Endothelial cell of umbilical vein (primary cell): ENCODE results near the gene CCDC102B. TPM values are rescaled to one million over a fixed set of nuclear protein-coding genes. Genes with fewer than 3 reads are reported as not detected.

Experiments used
- BruUV-seq: library from RNA; stranded (reverse); fragments of 400-500 nt; replicated peaks from 2 replicates; lab custom pipeline; 2021; lab: Mats Ljungman, UMichigan
- CTCF ChIA-PET: fragments of 300-600, 350-600 bp; sonication (Branson Sonifier 250); formaldehyde crosslinking; loops from one replicate; lab custom pipeline; 2021; ENCODE audit warnings: antibody characterized with exemption, inconsistent platforms; lab: Charles Lee
- POLR2A ChIA-PET: fragments of 300-600, 350-600 bp; sonication (Branson Sonifier 250); formaldehyde crosslinking; loops from one replicate; lab custom pipeline; 2021; ENCODE audit warnings: antibody characterized with exemption, inconsistent platforms; lab: Charles Lee
- DNase-seq: peaks from one replicate; pipeline ENCODE4 v3.0.0-alpha.2; 2011; ENCODE audit warnings: low read depth, low spot score
- FAIRE-seq: peaks from 2 replicates; lab custom pipeline; 2011; peaks lifted over from hg19 to GRCh38; lab: Jason Lieb, UNC
- H2AFZ ChIP-seq: 2 replicates; pipeline ENCODE4 v1.6.0; 2012; ENCODE audit warnings: low read depth, low read length, control low read depth, inconsistent platforms
- H3K27ac ChIP-seq: 2 replicates; pipeline ENCODE4 v1.5.1; 2011; ENCODE audit warnings: low read depth, mild to moderate bottlenecking, control low read depth, low read length, moderate library complexity; ENCODE audit not compliant: insufficient read depth
- H3K27me3 ChIP-seq, 2 experiments: 2 replicates each; pipeline versions ENCODE4 v1.6.0 to v1.6.1; 2011; ENCODE audit warnings: low read length in 2 of 2, mixed read lengths in 1 of 2; ENCODE audit not compliant: control insufficient read depth in 2 of 2, insufficient read depth in 2 of 2
- H3K36me3 ChIP-seq, 2 experiments: 2 replicates in 1 of 2; 3 replicates in 1 of 2; pipeline ENCODE4 v1.5.1; 2011; ENCODE audit warnings: low read length in 2 of 2, mild to moderate bottlenecking in 1 of 2, moderate library complexity in 1 of 2; ENCODE audit not compliant: control insufficient read depth in 2 of 2, insufficient read depth in 2 of 2; ENCODE audit errors: extremely low read depth in 1 of 2
- H3K4me1 ChIP-seq: 3 replicates; pipeline ENCODE4 v1.5.1; 2011; ENCODE audit warnings: mild to moderate bottlenecking, low read length; ENCODE audit not compliant: control insufficient read depth, insufficient read depth; ENCODE audit errors: extremely low read depth
- H3K4me2 ChIP-seq: 2 replicates; pipeline ENCODE4 v1.6.1; 2011; ENCODE audit warnings: low read length, control low read depth, mixed read lengths; ENCODE audit not compliant: insufficient read depth
- H3K4me3 ChIP-seq, 3 experiments: fragments of 200-600 bp in 1 of 3; sonication (generic), shearing (Covaris generic) in 1 of 3; replicated peaks in 1 of 3; 2 replicates each; pipeline ENCODE4 v1.5.1; 2011 to 2016; ENCODE audit warnings: control low read depth in 3 of 3, low read length in 3 of 3, mild to moderate bottlenecking in 2 of 3, inconsistent platforms in 1 of 3, low read depth in 1 of 3, moderate library complexity in 1 of 3; ENCODE audit not compliant: insufficient read depth in 1 of 3
- H3K79me2 ChIP-seq: 2 replicates; pipeline ENCODE4 v1.6.0; 2012; ENCODE audit warnings: low read length, inconsistent platforms; ENCODE audit not compliant: control insufficient read depth, insufficient read depth
- H3K9ac ChIP-seq: replicated peaks from 2 replicates; pipeline ENCODE3; 2011; ENCODE audit warnings: low read length, control low read depth; ENCODE audit not compliant: insufficient read depth; ENCODE audit errors: extremely low read depth
- H3K9me1 ChIP-seq: replicated peaks from 3 replicates; pipeline ENCODE4 v1.6.0; 2011; ENCODE audit warnings: mild to moderate bottlenecking, low read length; ENCODE audit not compliant: control insufficient read depth, insufficient read depth; ENCODE audit errors: extremely low read depth
- H3K9me3 ChIP-seq: replicated peaks from 2 replicates; pipeline ENCODE4 v1.5.1; 2012; ENCODE audit warnings: low read length, inconsistent platforms; ENCODE audit not compliant: control insufficient read depth, insufficient read depth
- H4K20me1 ChIP-seq: replicated peaks from 2 replicates; pipeline ENCODE3; 2011; ENCODE audit warnings: mild to moderate bottlenecking, low read length; ENCODE audit not compliant: control insufficient read depth, insufficient read depth; ENCODE audit errors: extremely low read depth
- CTCF ChIP-seq, 2 donors: IDR thresholded peaks; 1 replicate in 1 of 2; 2 replicates in 1 of 2; pipeline ENCODE4 v1.5.1; 2011; ENCODE audit warnings: low read length in 2 of 2, mild to moderate bottlenecking in 2 of 2, moderate library complexity in 2 of 2, control low read depth in 1 of 2, inconsistent platforms in 1 of 2, low read depth in 1 of 2; ENCODE audit not compliant: insufficient read depth in 1 of 2; ENCODE audit errors: extremely low read depth in 1 of 2
- EZH2 ChIP-seq: IDR thresholded peaks from 2 replicates; pipeline ENCODE4 v1.6.1; 2012; ENCODE audit warnings: borderline replicate concordance, low read depth, mild to moderate bottlenecking, moderate library complexity, low read length, inconsistent platforms; ENCODE audit not compliant: severe bottlenecking
- FOS ChIP-seq: IDR thresholded peaks from 2 replicates; pipeline ENCODE4 v1.6.1; 2011; ENCODE audit warnings: mild to moderate bottlenecking, low read length, moderate library complexity, borderline replicate concordance; ENCODE audit not compliant: insufficient read depth
- GATA2 ChIP-seq: IDR thresholded peaks from 2 replicates; pipeline ENCODE4 v1.7.0; 2011; ENCODE audit warnings: low read depth, mild to moderate bottlenecking, moderate library complexity, mixed read lengths, low read length; ENCODE audit not compliant: insufficient read length, insufficient read depth
- JUN ChIP-seq: IDR thresholded peaks from 2 replicates; pipeline ENCODE4 v1.6.1; 2011; ENCODE audit warnings: borderline replicate concordance, low read depth; ENCODE audit not compliant: insufficient read length, insufficient read depth
- MAX ChIP-seq: IDR thresholded peaks from 2 replicates; pipeline ENCODE4 v1.6.1; 2011; ENCODE audit not compliant: insufficient read depth, insufficient read length
- MYC ChIP-seq: IDR thresholded peaks from one replicate; pipeline ENCODE4 v1.6.1; 2011; ENCODE audit warnings: mild to moderate bottlenecking, low read depth, low read length
- POLR2A ChIP-seq: IDR thresholded peaks from 2 replicates; pipeline ENCODE4 v1.6.1; 2012; ENCODE audit warnings: low read depth, mild to moderate bottlenecking, control low read depth, low read length
- POLR2AphosphoS5 ChIP-seq: IDR thresholded peaks from 2 replicates; pipeline ENCODE4 v1.6.1; 2012; ENCODE audit warnings: low read depth, mild to moderate bottlenecking, control low read depth, low read length, moderate library complexity; ENCODE audit not compliant: insufficient read depth
- dilution Hi-C: fragments of 300-500 bp; cut with MboI; formaldehyde crosslinking; loops from one replicate; pipeline ENCODE4 v1.15.0; 2019; ENCODE audit warnings: low sequenced_read_pairs; ENCODE audit not compliant: extremely low pct_ligation_motif_present
- intact Hi-C: fragments of 100-400 bp; cut with micrococcal nuclease; formaldehyde crosslinking; loops from one replicate; pipeline ENCODE4 v1.10.0; 2022
- polyA plus RNA-seq, 4 experiments: library from polyadenylated mRNA; depleted of rRNA in 3 of 4; stranded (reverse) in 3 of 4; unstranded in 1 of 4; fragments of >200 nt; gene quantifications; 2 replicates each; pipeline versions ENCODE4 v1.2.1 to v1.2.3, GENCODE V29; 2011 to 2012; ENCODE audit warnings: missing spikeins in 1 of 4
- total RNA-seq: library from RNA; stranded (reverse); gene quantifications from 2 replicates; pipeline ENCODE4 v1.2.3, GENCODE V29; 2021

Gene CCDC102B
- total and polyA plus RNA-seq, 2 donors (not counting 3 experiments of a cell fraction or from before 2014, with no cell fraction given), result 0.21 to 0.62 TPM

- Histone ChIP-seq H3K4me1 (no peaks in the 10 kb centered on the region), H3K4me2 (no peak overlapping the region), H2AFZ (no peak overlapping the region), H3K79me2 (no peaks in the 10 kb centered on the region), H3K4me3 (no peak overlapping the region), H3K9ac (no peak overlapping the region), H3K27me3 (no peaks in the 10 kb centered on the region), H3K27ac (no peak overlapping the region), H3K36me3 (no peaks in the 10 kb centered on the region), H3K9me3 (no peaks in the 10 kb centered on the region), H3K9me1 (no peaks in the 10 kb centered on the region), H4K20me1 (no peaks in the 10 kb centered on the region)
- FAIRE-seq, result no peak
- dilution Hi-C loops (no loop called here), intact Hi-C loops (no loop called here)
- CTCF ChIA-PET, result no interaction called here
- DNase-seq, result no peak
- no TSS peak for BruUV-seq
- no peak for TF ChIP-seq FOS
- no peak for TF ChIP-seq POLR2A
- no peak for TF ChIP-seq MYC
- TF ChIP-seq MAX, result no peak
- TF ChIP-seq GATA2, result no peak
- no peak for TF ChIP-seq POLR2AphosphoS5
- no peak for TF ChIP-seq EZH2
- no peak for TF ChIP-seq CTCF (IDR thresholded peaks at IDR 0.05; ENCODE audit: extremely low read depth in 1 of 2, insufficient read depth in 1 of 2, low read depth in 1 of 2, low read length in 2 of 2)
- no peak for TF ChIP-seq JUN
- POLR2A ChIA-PET, result no interaction called here
These were observed 266.2 kb downstream of the CCDC102B start for GRCh38 chr18:69064063-69064462.
